OCI-LY7 (cell line): ENCODE measurements around the gene HDAC7.

Experiments
- CTCF ChIP-seq: fragments of 200-600 bp; sonication (generic); conservative IDR thresholded peaks from 2 replicates; pipeline ENCODE4 v1.5.1; 2014; ENCODE audit warnings: mild to moderate bottlenecking, antibody characterized with exemption, low read length, moderate library complexity, mixed read lengths
- EZH2phosphoT487 ChIP-seq: fragments of 200-600 bp; sonication (generic); IDR thresholded peaks from 2 replicates; pipeline ENCODE4 v1.6.1; 2018; ENCODE audit warnings: low read depth, borderline replicate concordance, mild to moderate bottlenecking, mixed run types, antibody characterized with exemption, low read length, moderate library complexity, mixed read lengths

GRCh38 chr12:47739297-47739696 is 80.4 kb downstream of the HDAC7 start:
- TF ChIP-seq CTCF, result no peak
- TF ChIP-seq EZH2phosphoT487, result no peak
